Adipocyte (in vitro differentiated cells): ENCODE data around the gene UBE3D.
A peak's percentile ranks its signal among the peaks of the same experiment; 100 is the strongest.

Experiments used
- DNase-seq: peaks from one replicate; pipeline ENCODE4 v3.0.0-alpha.2; 2015; ENCODE audit warnings: low read depth
- H3K27me3 ChIP-seq: replicated peaks from 2 replicates; pipeline ENCODE4 v1.7.0; 2013; ENCODE audit warnings: mild to moderate bottlenecking, low read length, moderate library complexity; ENCODE audit not compliant: control insufficient read depth, insufficient read depth
- H3K36me3 ChIP-seq: 2 replicates; pipeline ENCODE4 v1.7.0; 2013; ENCODE audit warnings: low read length, mild to moderate bottlenecking, moderate library complexity; ENCODE audit not compliant: control insufficient read depth, insufficient read depth, severe bottlenecking
- H3K4me1 ChIP-seq: 2 replicates; pipeline ENCODE4 v1.7.0; 2013; ENCODE audit warnings: mild to moderate bottlenecking, low read length, moderate library complexity; ENCODE audit not compliant: control insufficient read depth, insufficient read depth
- H3K4me3 ChIP-seq: 2 replicates; pipeline ENCODE4 v1.7.0; 2013; ENCODE audit warnings: mild to moderate bottlenecking, low read length, moderate library complexity
- H3K9ac ChIP-seq: 2 replicates; pipeline ENCODE4 v1.7.0; 2013; ENCODE audit warnings: mild to moderate bottlenecking, low read length, moderate library complexity
- H3K9me3 ChIP-seq: 2 replicates; pipeline ENCODE4 v1.7.0; 2013; ENCODE audit warnings: mild to moderate bottlenecking, low read length, moderate library complexity; ENCODE audit not compliant: control insufficient read depth

Gene UBE3D

GRCh38 chr6:82889143-82889542 is 176.5 kb downstream of the UBE3D start:
- Histone ChIP-seq H3K9ac (no peak overlapping the region), H3K9me3 (no peaks in the 10 kb centered on the region), H3K4me3 (no peak overlapping the region), H3K4me1 (peaks cover 3% of the 10 kb centered on the region), H3K36me3 (no peaks in the 10 kb centered on the region), H3K27me3 (no peaks in the 10 kb centered on the region)
- DNase-seq = no peak

- H3K4me1 ChIP-seq = no peaks in the 10 kb centered on the region
- no peaks in the 10 kb centered on the region for H3K9me3 ChIP-seq
- H3K27me3 ChIP-seq = peaks cover 3% of the 10 kb centered on the region
- no peaks in the 10 kb centered on the region for H3K36me3 ChIP-seq
- no peak overlapping the region for H3K9ac ChIP-seq
- no peak overlapping the region for H3K4me3 ChIP-seq
- DNase-seq = no peak
Measured at GRCh38 chr6:82882363-82883023, 183.1 kb downstream of the UBE3D start.

- H3K9me3 ChIP-seq = no peaks in the 10 kb centered on the region
- H3K4me1 ChIP-seq = no peaks in the 10 kb centered on the region
- H3K27me3 ChIP-seq = peaks cover 3% of the 10 kb centered on the region
- H3K36me3 ChIP-seq = no peaks in the 10 kb centered on the region
- no peak for DNase-seq
- no peak overlapping the region for H3K9ac ChIP-seq
- H3K4me3 ChIP-seq = no peak overlapping the region
Measured at GRCh38 chr6:82881519-82881918, 184.1 kb downstream of the UBE3D start.

- no peak overlapping the region for H3K4me3 ChIP-seq
- H3K9me3 ChIP-seq = no peaks in the 10 kb centered on the region
- H3K9ac ChIP-seq = no peak overlapping the region
- H3K27me3 ChIP-seq = peaks cover 3% of the 10 kb centered on the region
- peak; percentile 7 for DNase-seq
- no peaks in the 10 kb centered on the region for H3K4me1 ChIP-seq
- H3K36me3 ChIP-seq = no peaks in the 10 kb centered on the region
Measured at GRCh38 chr6:82878812-82879211, 186.8 kb downstream of the UBE3D start.

GRCh38 chr6:82877213-82878195 is 188.1 kb downstream of the UBE3D start:
- Histone ChIP-seq H3K4me1 (no peaks in the 10 kb centered on the region), H3K36me3 (no peaks in the 10 kb centered on the region), H3K4me3 (no peak overlapping the region), H3K9me3 (no peaks in the 10 kb centered on the region), H3K9ac (no peak overlapping the region), H3K27me3 (peaks cover 3% of the 10 kb centered on the region)
- DNase-seq = no peak

GRCh38 chr6:82875573-82876185 is 190.0 kb downstream of the UBE3D start:
- DNase-seq = peak; percentile 35
- Histone ChIP-seq H3K36me3 (no peaks in the 10 kb centered on the region), H3K9me3 (no peaks in the 10 kb centered on the region), H3K27me3 (no peaks in the 10 kb centered on the region), H3K9ac (no peak overlapping the region), H3K4me3 (no peak overlapping the region), H3K4me1 (no peaks in the 10 kb centered on the region)

- Histone ChIP-seq H3K9ac (no peak overlapping the region), H3K36me3 (no peaks in the 10 kb centered on the region), H3K4me1 (no peaks in the 10 kb centered on the region), H3K9me3 (no peaks in the 10 kb centered on the region), H3K4me3 (no peak overlapping the region), H3K27me3 (no peaks in the 10 kb centered on the region)
- DNase-seq = no peak
Measured at GRCh38 chr6:82874867-82875266, 190.8 kb downstream of the UBE3D start.

GRCh38 chr6:82872185-82872584 is 193.5 kb downstream of the UBE3D start:
- DNase-seq = no peak
- H3K27me3 ChIP-seq = no peaks in the 10 kb centered on the region
- H3K9ac ChIP-seq = no peak overlapping the region
- no peaks in the 10 kb centered on the region for H3K9me3 ChIP-seq
- H3K4me1 ChIP-seq = no peaks in the 10 kb centered on the region
- H3K36me3 ChIP-seq = no peaks in the 10 kb centered on the region
- H3K4me3 ChIP-seq = no peak overlapping the region

- no peaks in the 10 kb centered on the region for H3K9me3 ChIP-seq
- H3K4me3 ChIP-seq = no peak overlapping the region
- H3K36me3 ChIP-seq = no peaks in the 10 kb centered on the region
- no peak for DNase-seq
- no peak overlapping the region for H3K9ac ChIP-seq
- H3K4me1 ChIP-seq = no peaks in the 10 kb centered on the region
- H3K27me3 ChIP-seq = no peaks in the 10 kb centered on the region
Measured at GRCh38 chr6:82870582-82871172, 195.0 kb downstream of the UBE3D start.

- Histone ChIP-seq H3K9ac (no peak overlapping the region), H3K4me3 (no peak overlapping the region), H3K36me3 (no peaks in the 10 kb centered on the region), H3K4me1 (no peaks in the 10 kb centered on the region), H3K27me3 (no peaks in the 10 kb centered on the region), H3K9me3 (no peaks in the 10 kb centered on the region)
- no peak for DNase-seq
Measured at GRCh38 chr6:82869493-82869892, 196.1 kb downstream of the UBE3D start.

GRCh38 chr6:82867946-82868345 is 197.7 kb downstream of the UBE3D start:
- H3K9me3 ChIP-seq = no peaks in the 10 kb centered on the region
- H3K36me3 ChIP-seq = no peaks in the 10 kb centered on the region
- DNase-seq = no peak
- H3K4me1 ChIP-seq = peaks cover under 1% of the 10 kb centered on the region
- H3K27me3 ChIP-seq = no peaks in the 10 kb centered on the region
- no peak overlapping the region for H3K9ac ChIP-seq
- no peak overlapping the region for H3K4me3 ChIP-seq
